GM21381 (cell line): ENCODE results near the gene NRCAM.

ENCODE experiments used
- ATAC-seq: cut with Tn5 transposase; IDR thresholded peaks from one replicate; pipeline ENCODE4 v1.9.1; 2021; ENCODE audit warnings: mild to moderate bottlenecking, moderate library complexity; ENCODE audit not compliant: unreplicated experiment

NRCAM gene

GRCh38 chr7:108112683-108113082 is 343.6 kb downstream of the NRCAM start:
- no peak for ATAC-seq

GRCh38 chr7:108109221-108109908 is 346.9 kb downstream of the NRCAM start:
- no peak for ATAC-seq

- no peak for ATAC-seq
Observed at GRCh38 chr7:108108131-108108530, 348.1 kb downstream of the NRCAM start.

GRCh38 chr7:108104324-108104723 is 351.9 kb downstream of the NRCAM start:
- no peak for ATAC-seq

DNA sequence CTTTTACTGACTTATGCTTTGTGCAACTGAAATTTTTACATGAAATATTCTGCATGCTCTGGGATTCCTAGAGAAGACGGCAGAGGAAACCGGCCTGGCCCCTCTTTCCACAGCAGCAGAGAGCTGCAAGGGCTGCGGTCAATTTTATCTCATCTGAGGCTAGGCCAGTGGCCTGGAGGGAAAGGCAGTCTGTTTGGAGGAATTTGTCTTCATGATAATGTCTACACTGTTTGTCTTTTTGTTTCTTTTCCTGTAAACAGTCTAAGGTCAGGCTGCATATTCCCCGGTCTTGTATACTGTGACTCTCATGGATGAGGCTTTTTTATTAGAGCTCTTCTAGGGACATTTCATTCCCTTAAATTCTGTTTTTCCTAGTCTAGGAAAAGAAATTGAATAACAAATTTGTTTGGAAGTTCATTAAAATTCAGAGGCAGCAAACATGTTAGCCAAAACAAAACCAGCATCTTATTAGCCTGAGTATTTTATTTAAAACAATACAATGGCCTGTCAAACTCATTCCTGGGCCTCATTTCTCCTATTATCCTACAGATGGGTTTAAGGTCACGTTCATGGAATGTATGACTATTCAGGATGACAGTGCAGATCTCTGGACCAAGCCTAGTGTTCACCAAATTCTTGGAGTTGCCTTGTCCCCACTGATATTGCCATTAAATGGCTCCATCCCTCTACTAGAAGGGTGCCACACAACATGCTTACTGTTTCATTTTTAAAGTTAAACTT is 352.5 kb downstream of the NRCAM start:
- no peak for ATAC-seq

- no peak for ATAC-seq
Observed at GRCh38 chr7:108102671-108103312, 353.4 kb downstream of the NRCAM start.

- ATAC-seq, result no peak
Observed at GRCh38 chr7:108101759-108102158, 354.5 kb downstream of the NRCAM start.

DNA sequence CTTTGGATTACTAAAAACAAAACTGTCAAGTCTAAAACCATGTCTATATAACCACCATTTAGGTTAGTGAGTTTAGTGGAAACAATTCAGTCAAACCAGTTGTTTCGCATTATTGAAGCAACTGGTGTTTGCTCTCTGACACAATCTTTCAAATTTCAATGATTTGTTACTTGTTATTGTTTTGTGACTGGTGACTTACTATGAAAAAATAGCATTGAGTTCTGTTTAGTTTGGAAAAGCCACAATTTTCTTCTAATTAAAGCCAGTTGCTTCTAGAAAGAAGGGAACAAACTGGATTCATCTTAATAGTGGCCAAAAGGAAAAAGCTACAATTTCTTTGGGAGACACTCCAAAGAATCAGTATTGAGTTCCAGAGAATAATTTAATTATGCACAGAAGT is 356.5 kb downstream of the NRCAM start:
- no peak for ATAC-seq

- ATAC-seq, result no peak
Observed at GRCh38 chr7:108097703-108098102, 358.5 kb downstream of the NRCAM start.
